HCT116 (cell line): ENCODE measurements around the gene TNRC6C. TPM values are rescaled to one million over a fixed set of nuclear protein-coding genes. Genes with fewer than 3 reads are reported as not detected.

ENCODE experiments used
- ATAC-seq: fragments of 200-7000 bp; cut with Tn5 transposase; 2 replicates; pipeline ENCODE4 v1.9.1; 2020; ENCODE audit warnings: mild to moderate bottlenecking, moderate library complexity
- BruUV-seq: library from RNA; stranded (reverse); fragments of 400-500 nt; replicated peaks from 2 replicates; lab custom pipeline; 2021; lab: Mats Ljungman, UMichigan
- CTCF ChIA-PET: fragments of 300-600 bp; sonication (Branson Sonifier 250); formaldehyde crosslinking; loops from one replicate; lab custom pipeline; 2021; ENCODE audit warnings: antibody characterized with exemption; lab: Charles Lee
- POLR2A ChIA-PET: fragments of 300-600, 350-600 bp; sonication (Branson Sonifier 250); formaldehyde crosslinking; loops from one replicate; lab custom pipeline; 2021; ENCODE audit warnings: antibody characterized with exemption; lab: Charles Lee
- RAD21 ChIA-PET, 2 experiments: fragments of 300-600 bp; sonication (Branson Sonifier 250); formaldehyde crosslinking; loops; one replicate each; lab custom pipeline; 2023; ENCODE audit warnings: low total read pairs in 2 of 2; ENCODE audit not compliant: uncharacterized antibody in 2 of 2, unreplicated experiment in 2 of 2, low non-redundant PET in 1 of 2; lab: Charles Lee
- DNase-seq: peaks from one replicate; pipeline ENCODE4 v3.0.0-alpha.2; 2010; ENCODE audit warnings: low read depth, low spot score
- H2AFZ ChIP-seq: fragments of 200-600 bp; shearing (Covaris generic), sonication (generic); 2 replicates; pipeline ENCODE4 v1.6.1; 2017; ENCODE audit warnings: low read depth, mixed run types, mixed read lengths, antibody characterized with exemption, low read length; ENCODE audit not compliant: poor library complexity, severe bottlenecking
- H3K27ac ChIP-seq: 2 replicates; pipeline ENCODE4 v1.5.1; 2012; ENCODE audit warnings: low read depth, low read length
- H3K27me3 ChIP-seq: fragments of 200-600 bp; sonication (generic); 2 replicates; pipeline ENCODE4 v1.6.1; 2016; ENCODE audit warnings: mixed run types, low read length, mixed read lengths; ENCODE audit not compliant: insufficient read depth
- H3K36me3 ChIP-seq, 2 experiments: fragments of 200-500 bp in 1 of 2; fragments of 200-600 bp in 1 of 2; sonication (Bioruptor generic) in 1 of 2; sonication (generic) in 1 of 2; 2 replicates each; pipeline versions ENCODE4 v1.5.1 to v1.6.1; 2014 to 2016; ENCODE audit warnings: low read length in 2 of 2, inconsistent platforms in 1 of 2, mixed read lengths in 1 of 2, mixed run types in 1 of 2; ENCODE audit not compliant: insufficient read depth in 2 of 2, control insufficient read depth in 1 of 2
- H3K4me1 ChIP-seq, 2 experiments: fragments of 200-600 bp in 1 of 2; sonication (generic) in 1 of 2; 2 replicates each; pipeline versions ENCODE4 v1.5.1 to v1.6.1; 2012 to 2017; ENCODE audit warnings: low read length in 2 of 2, inconsistent platforms in 1 of 2, mild to moderate bottlenecking in 1 of 2, mixed read lengths in 1 of 2, mixed run types in 1 of 2, moderate library complexity in 1 of 2; ENCODE audit not compliant: insufficient read depth in 2 of 2, control insufficient read depth in 1 of 2
- H3K4me2 ChIP-seq: fragments of 200-600 bp; sonication (generic); 2 replicates; pipeline ENCODE4 v1.6.1; 2017; ENCODE audit warnings: mixed run types, low read length, mixed read lengths
- H3K4me3 ChIP-seq, 2 experiments: fragments of 200-600 bp in 1 of 2; sonication (generic) in 1 of 2; replicated peaks in 1 of 2; 2 replicates each; pipeline ENCODE4 v1.5.1; 2011 to 2016; ENCODE audit warnings: low read length in 2 of 2, control low read depth in 1 of 2, low read depth in 1 of 2, mild to moderate bottlenecking in 1 of 2, mixed read lengths in 1 of 2, mixed run types in 1 of 2
- H3K79me2 ChIP-seq: fragments of 200-600 bp; sonication (generic); 2 replicates; pipeline ENCODE4 v1.6.1; 2017; ENCODE audit warnings: mild to moderate bottlenecking, mixed run types, low read length, moderate library complexity, mixed read lengths; ENCODE audit not compliant: insufficient read depth
- H3K9ac ChIP-seq: fragments of 200-600 bp; sonication (generic); 2 replicates; pipeline ENCODE4 v1.6.1; 2016; ENCODE audit warnings: low read length, mixed read lengths
- H3K9me2 ChIP-seq: fragments of 200-600 bp; sonication (generic), shearing (Covaris generic); 2 replicates; pipeline ENCODE4 v1.6.1; 2017; ENCODE audit warnings: mixed run types, mild to moderate bottlenecking, moderate library complexity; ENCODE audit not compliant: insufficient read depth
- H3K9me3 ChIP-seq, 2 experiments: fragments of 200-500 bp in 1 of 2; fragments of 200-600 bp in 1 of 2; sonication (Bioruptor generic) in 1 of 2; sonication (generic) in 1 of 2; 2 replicates each; pipeline ENCODE4 v1.6.1; 2014 to 2017; ENCODE audit warnings: low read length in 2 of 2, mixed read lengths in 2 of 2, inconsistent platforms in 1 of 2, low read depth in 1 of 2, mild to moderate bottlenecking in 1 of 2, mixed run types in 1 of 2, moderate library complexity in 1 of 2; ENCODE audit not compliant: control insufficient read depth in 1 of 2, insufficient read depth in 1 of 2
- H4K20me1 ChIP-seq: fragments of 200-600 bp; sonication (generic), shearing (Covaris generic); 2 replicates; pipeline ENCODE4 v1.6.1; 2017; ENCODE audit warnings: mixed run types, mild to moderate bottlenecking, moderate library complexity; ENCODE audit not compliant: insufficient read depth
- EZH2 ChIP-seq: fragments of 200-600 bp; sonication (generic); IDR thresholded peaks from 2 replicates; pipeline ENCODE4 v1.6.1; 2017; ENCODE audit warnings: antibody characterized with exemption, mixed run types
- SRF ChIP-seq: IDR thresholded peaks from 2 replicates; pipeline ENCODE4 v1.6.1; 2012; ENCODE audit warnings: low read depth
- intact Hi-C: fragments of 100-400 bp; cut with micrococcal nuclease; formaldehyde crosslinking; loops from 2 replicates; pipeline ENCODE4 v1.10.0; 2022
- total RNA-seq: library from RNA; stranded (reverse); gene quantifications from one replicate; pipeline ENCODE4 v1.2.1, GENCODE V29; 2021; ENCODE audit not compliant: unreplicated experiment
- TF ChIP-seq, protein P1 (sequence below): IDR thresholded peaks from 2 replicates; pipeline ENCODE4 v1.6.1; 2012
- TF ChIP-seq, protein P2 (sequence below), 3 experiments: fragments of 200-600 bp in 1 of 3; sonication (generic) in 1 of 3; IDR thresholded peaks in 2 of 3; conservative IDR thresholded peaks in 1 of 3; 2 replicates each; pipeline ENCODE4 v1.5.1; 2012 to 2017; ENCODE audit warnings: low read depth in 2 of 3, low read length in 2 of 3, antibody characterized with exemption in 1 of 3, borderline replicate concordance in 1 of 3, control low read depth in 1 of 3, mild to moderate bottlenecking in 1 of 3, mixed read lengths in 1 of 3, mixed run types in 1 of 3, moderate library complexity in 1 of 3; ENCODE audit not compliant: insufficient read depth in 1 of 3

Gene TNRC6C
- total RNA-seq, 1 experiment from 2014 or later = 23.4 TPM

DNA sequence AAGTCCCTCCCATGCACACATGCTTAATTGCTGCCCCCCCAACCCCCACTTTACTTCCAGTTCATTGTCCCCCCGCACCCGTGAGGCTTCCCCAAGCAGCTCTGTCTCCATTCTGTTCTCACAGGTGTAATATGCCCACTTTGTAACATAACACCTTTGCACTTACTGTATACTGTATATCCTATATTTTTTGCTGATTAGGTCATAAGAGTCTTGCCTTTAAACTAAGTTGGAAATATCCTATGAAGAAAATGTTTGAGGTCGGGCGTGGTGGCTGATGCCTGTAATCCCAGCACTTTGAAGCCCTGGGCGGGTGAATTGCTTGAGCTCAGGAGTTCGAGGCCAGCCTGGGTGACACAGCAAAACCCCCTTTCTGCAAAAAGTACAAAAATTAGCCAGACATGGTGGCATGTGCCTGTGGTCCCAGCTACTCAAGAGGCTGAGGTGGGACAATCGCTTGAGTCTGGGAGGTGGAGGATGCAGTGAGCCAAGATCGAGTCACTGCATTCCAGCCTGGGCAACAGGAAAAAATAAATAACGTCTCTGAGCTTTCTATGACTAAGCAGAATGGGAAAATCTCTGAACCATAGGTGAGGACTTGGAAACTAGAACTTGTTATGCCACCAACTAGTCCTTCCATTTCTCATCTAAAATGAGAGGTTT, 76.1 kb downstream of the TNRC6C start (continued):
- TF ChIP-seq EZH2 (no peak), SRF (no peak)
- TF ChIP-seq, protein P1, sequence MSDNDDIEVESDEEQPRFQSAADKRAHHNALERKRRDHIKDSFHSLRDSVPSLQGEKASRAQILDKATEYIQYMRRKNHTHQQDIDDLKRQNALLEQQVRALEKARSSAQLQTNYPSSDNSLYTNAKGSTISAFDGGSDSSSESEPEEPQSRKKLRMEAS = peak; percentile 43; the same call in 1 of the 2 replicates

DNA sequence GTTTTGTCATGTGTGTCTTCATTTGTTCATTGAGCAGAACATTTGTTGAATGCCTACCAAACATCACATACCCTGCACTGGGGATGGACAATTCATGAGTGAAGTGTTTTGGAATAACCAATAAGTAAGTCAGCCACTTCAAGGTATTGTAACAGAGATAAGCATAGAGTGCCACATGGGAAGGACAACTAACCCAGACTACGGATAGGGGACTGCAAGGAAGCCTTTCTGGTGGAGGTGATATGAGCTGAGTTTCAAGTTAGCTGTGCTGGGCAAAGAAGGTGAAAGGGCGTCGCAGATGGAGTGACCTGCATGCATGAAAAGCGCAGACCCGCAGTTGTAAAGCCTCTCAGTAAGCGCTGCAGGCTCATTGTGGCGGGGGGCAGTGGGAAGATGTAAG, 78.8 kb downstream of the TNRC6C start:
- Histone ChIP-seq H2AFZ (no peak overlapping the region), H3K4me3 (no peak overlapping the region), H3K4me2 (no peak overlapping the region), H3K9me2 (no peaks in the 10 kb centered on the region), H3K36me3 (no peaks in the 10 kb centered on the region), H3K79me2 (no peaks in the 10 kb centered on the region), H3K27ac (no peak overlapping the region), H3K9me3 (no peaks in the 10 kb centered on the region), H3K4me1 (peaks cover 24 to 41% of the 10 kb centered on the region in 2 experiments), H3K9ac (no peak overlapping the region)
- intact Hi-C loops = no loop called here
- RAD21 ChIA-PET = no interaction called here
- POLR2A ChIA-PET = no interaction called here
- DNase-seq (no peak), ATAC-seq (no peak)
- CTCF ChIA-PET = interaction anchor here (1.0 kb wide), 1 partner anchor 23 kb away, joined by 3 read pairs; no protein-coding TSS in a partner anchor
- TF ChIP-seq, protein P2, sequence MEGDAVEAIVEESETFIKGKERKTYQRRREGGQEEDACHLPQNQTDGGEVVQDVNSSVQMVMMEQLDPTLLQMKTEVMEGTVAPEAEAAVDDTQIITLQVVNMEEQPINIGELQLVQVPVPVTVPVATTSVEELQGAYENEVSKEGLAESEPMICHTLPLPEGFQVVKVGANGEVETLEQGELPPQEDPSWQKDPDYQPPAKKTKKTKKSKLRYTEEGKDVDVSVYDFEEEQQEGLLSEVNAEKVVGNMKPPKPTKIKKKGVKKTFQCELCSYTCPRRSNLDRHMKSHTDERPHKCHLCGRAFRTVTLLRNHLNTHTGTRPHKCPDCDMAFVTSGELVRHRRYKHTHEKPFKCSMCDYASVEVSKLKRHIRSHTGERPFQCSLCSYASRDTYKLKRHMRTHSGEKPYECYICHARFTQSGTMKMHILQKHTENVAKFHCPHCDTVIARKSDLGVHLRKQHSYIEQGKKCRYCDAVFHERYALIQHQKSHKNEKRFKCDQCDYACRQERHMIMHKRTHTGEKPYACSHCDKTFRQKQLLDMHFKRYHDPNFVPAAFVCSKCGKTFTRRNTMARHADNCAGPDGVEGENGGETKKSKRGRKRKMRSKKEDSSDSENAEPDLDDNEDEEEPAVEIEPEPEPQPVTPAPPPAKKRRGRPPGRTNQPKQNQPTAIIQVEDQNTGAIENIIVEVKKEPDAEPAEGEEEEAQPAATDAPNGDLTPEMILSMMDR (IDR thresholded peaks at IDR 0.05 in 2 of 3, conservative IDR thresholded peaks at IDR 0.05 in 1 of 3; ENCODE audit: borderline replicate concordance in 1 of 3, insufficient read depth in 1 of 3, low read depth in 2 of 3, low read length in 2 of 3) = no peak
- TF ChIP-seq, all 23 proteins: peak for 0
- Histone ChIP-seq H4K20me1 (no peaks in the 10 kb centered on the region), H3K27me3 (no peaks in the 10 kb centered on the region)
- BruUV-seq = no TSS peak
